Neural crest cell (in vitro differentiated cells): Measurements from ENCODE around the gene TACR1. TPM values are rescaled to one million over a fixed set of nuclear protein-coding genes. Genes with fewer than 3 reads are reported as not detected.
A peak's percentile ranks its signal among the peaks of the same experiment; 100 is the strongest.

ENCODE experiments used
- DNase-seq: peaks from one replicate; pipeline ENCODE4 v3.0.0; 2021; ENCODE audit warnings: low read depth, mixed read lengths, low spot score
- H3K27ac Mint-ChIP-seq: one replicate; pipeline ENCODE4 v1.8.0; 2021; ENCODE audit warnings: mild to moderate bottlenecking, mixed read lengths; ENCODE audit not compliant: unreplicated experiment
- H3K27me3 Mint-ChIP-seq: 2 replicates; pipeline ENCODE4 v1.8.0; 2021; ENCODE audit warnings: low read depth, mild to moderate bottlenecking, mixed read lengths
- H3K36me3 Mint-ChIP-seq: 2 replicates; pipeline ENCODE4 v1.8.0; 2021; ENCODE audit warnings: low read depth, mild to moderate bottlenecking, mixed read lengths
- H3K4me1 Mint-ChIP-seq: 2 replicates; pipeline ENCODE4 v1.8.0; 2021; ENCODE audit warnings: mixed read lengths
- H3K4me3 Mint-ChIP-seq: one replicate; pipeline ENCODE4 v1.8.0; 2021; ENCODE audit warnings: mild to moderate bottlenecking, mixed read lengths
- H3K9me3 Mint-ChIP-seq: 2 replicates; pipeline ENCODE4 v1.8.0; 2021; ENCODE audit warnings: mixed read lengths
- CTCF ChIP-seq: fragments of 200-600 bp; sonication (generic); conservative IDR thresholded peaks from 2 replicates; pipeline ENCODE4 v1.5.0; 2021; ENCODE audit warnings: antibody characterized with exemption, mild to moderate bottlenecking
- total RNA-seq: library from RNA; stranded (reverse); gene quantifications from 2 replicates; pipeline ENCODE4 v1.2.1, GENCODE V29; 2021

Gene TACR1
- total RNA-seq, 1 donor from 2014 or later, result 0.30 TPM

- Mint-ChIP-seq H3K36me3 (no peaks in the 10 kb centered on the region), H3K4me1 (no peaks in the 10 kb centered on the region), H3K4me3 (no peak overlapping the region), H3K27ac (no peak overlapping the region), H3K27me3 (no peaks in the 10 kb centered on the region), H3K9me3 (no peaks in the 10 kb centered on the region)
- DNase-seq, result no peak
- no peak for TF ChIP-seq CTCF
These were observed 31.1 kb downstream of the TACR1 start for GRCh38 chr2:75168186-75168585.

- TF ChIP-seq CTCF, result no peak
- no peaks in the 10 kb centered on the region for H3K27me3 Mint-ChIP-seq
- no peaks in the 10 kb centered on the region for H3K4me1 Mint-ChIP-seq
- DNase-seq, result no peak
- no peaks in the 10 kb centered on the region for H3K36me3 Mint-ChIP-seq
- no peaks in the 10 kb centered on the region for H3K9me3 Mint-ChIP-seq
- no peak overlapping the region for H3K27ac Mint-ChIP-seq
- H3K4me3 Mint-ChIP-seq, result no peak overlapping the region
These were observed 32.8 kb downstream of the TACR1 start for GRCh38 chr2:75166491-75166890.

GRCh38 chr2:75162897-75163296, 36.4 kb downstream of the TACR1 start:
- Mint-ChIP-seq H3K27ac (no peak overlapping the region), H3K36me3 (no peaks in the 10 kb centered on the region), H3K4me1 (no peaks in the 10 kb centered on the region), H3K9me3 (no peaks in the 10 kb centered on the region), H3K27me3 (no peaks in the 10 kb centered on the region), H3K4me3 (no peak overlapping the region)
- no peak for DNase-seq
- TF ChIP-seq CTCF, result no peak

- no peaks in the 10 kb centered on the region for H3K27me3 Mint-ChIP-seq
These were observed 37.1 kb downstream of the TACR1 start for GRCh38 chr2:75162259-75162658.

GRCh38 chr2:75157435-75157834, 41.9 kb downstream of the TACR1 start:
- Mint-ChIP-seq H3K36me3 (no peaks in the 10 kb centered on the region), H3K27ac (no peak overlapping the region), H3K27me3 (no peaks in the 10 kb centered on the region), H3K4me1 (no peaks in the 10 kb centered on the region), H3K9me3 (no peaks in the 10 kb centered on the region), H3K4me3 (no peak overlapping the region)
- no peak for DNase-seq
- TF ChIP-seq CTCF, result no peak

More at GRCh38 chr2:75162259-75162658, 37.1 kb downstream of the TACR1 start:
- no peaks in the 10 kb centered on the region for H3K9me3 Mint-ChIP-seq
- H3K36me3 Mint-ChIP-seq, result no peaks in the 10 kb centered on the region
- no peaks in the 10 kb centered on the region for H3K4me1 Mint-ChIP-seq
- no peak overlapping the region for H3K4me3 Mint-ChIP-seq
- no peak for TF ChIP-seq CTCF
- no peak overlapping the region for H3K27ac Mint-ChIP-seq
- DNase-seq, result no peak

GRCh38 chr2:75155115-75155514, 44.2 kb downstream of the TACR1 start:
- no peak for DNase-seq
- no peaks in the 10 kb centered on the region for H3K9me3 Mint-ChIP-seq
- H3K4me3 Mint-ChIP-seq, result no peak overlapping the region
- H3K27me3 Mint-ChIP-seq, result no peaks in the 10 kb centered on the region
- H3K36me3 Mint-ChIP-seq, result no peaks in the 10 kb centered on the region
- H3K27ac Mint-ChIP-seq, result peak overlapping the region; percentile 36
- H3K4me1 Mint-ChIP-seq, result no peaks in the 10 kb centered on the region
- no peak for TF ChIP-seq CTCF
